Measurements from ENCODE around the gene MMP17. TPM values are rescaled to one million over a fixed set of nuclear protein-coding genes. Genes with fewer than 3 reads are reported as not detected.

Gene MMP17
- total RNA-seq (1 to 10 TPM in 3 of 5 donors, not detected in 2; 1.8 to 3.1 (median 2.2) TPM), polyA plus RNA-seq (1 to 10 TPM in 2 of 3 donors, under 1 TPM in 1; 0.46 to 2.7 (median 2.0) TPM)
- long read RNA-seq, donor 1, partial matches to known transcripts: 0 of 2 reads
- long read RNA-seq, donor 1, other reads (novel, unspliced or antisense): 0 of 2 reads
- long read RNA-seq, donor 2, partial matches to known transcripts: 0 of 4 reads
- long read RNA-seq, donor 2, other reads (novel, unspliced or antisense): 0 of 4 reads
- long read RNA-seq, donor 3: 0 reads
- long read RNA-seq, donor 4: 0 reads
- long read RNA-seq, donor 5: 0 reads
- long read RNA-seq, donor 6, partial matches to known transcripts: 0 of 4 reads
- long read RNA-seq, donor 6, other reads (novel, unspliced or antisense): 0 of 4 reads
- long read RNA-seq, donor 7, partial matches to known transcripts: 0 of 2 reads
- long read RNA-seq, donor 7, other reads (novel, unspliced or antisense): 0 of 2 reads
- long read RNA-seq, donor 8, partial matches to known transcripts: 0 of 1 reads
- long read RNA-seq, donor 8, other reads (novel, unspliced or antisense): 0 of 1 reads
- long read RNA-seq, donor 9, partial matches to known transcripts: 0 of 1 reads
- long read RNA-seq, donor 9, other reads (novel, unspliced or antisense): 0 of 1 reads
- long read RNA-seq, donor 10: 0 reads

GRCh38 chr12:131827961-131828534 is at the start of gene MMP17:
Gene MMP17 (plus strand): TSS chr12:131828393. CDS start chr12:131828495, 102 bp downstream.
- peak within 1 kb of the TSS in 2 of 5 donors; percentile 46 to 76 for H3K27ac ChIP-seq
- H3K27me3 ChIP-seq: peaks cover 7 to 92% (median 49%) of the 10 kb centered on the region in 3 donors
- WGBS, 5 donors: 0 to 5% (median 2%) methylated on average over 7 to 84 of the region's 86 CpGs
- no peaks in the 10 kb centered on the region for H3K36me3 ChIP-seq
- intact Hi-C loops (cut with DNase I; ENCODE audit: low total_unique reads): no loop called here
- DNase-seq: peak in 1 of 2 donors; percentile 83
- TF ChIP-seq POLR2AphosphoS5 (IDR thresholded peaks at IDR 0.05) (peak in 1 of 3 donors; percentile 10), EP300 (IDR thresholded peaks at IDR 0.05) (no peak), POLR2A (IDR thresholded peaks at IDR 0.05) (no peak), CTCF (IDR thresholded peaks at IDR 0.05) (no peak)
- H3K4me1 ChIP-seq: peaks cover 35 to 55% (median 46%) of the 10 kb centered on the region in 4 donors
- H3K9me3 ChIP-seq: no peaks in the 10 kb centered on the region
- H3K4me3 ChIP-seq: peak within 1 kb of the TSS; percentile 43 to 61 (median 54)

DNA sequence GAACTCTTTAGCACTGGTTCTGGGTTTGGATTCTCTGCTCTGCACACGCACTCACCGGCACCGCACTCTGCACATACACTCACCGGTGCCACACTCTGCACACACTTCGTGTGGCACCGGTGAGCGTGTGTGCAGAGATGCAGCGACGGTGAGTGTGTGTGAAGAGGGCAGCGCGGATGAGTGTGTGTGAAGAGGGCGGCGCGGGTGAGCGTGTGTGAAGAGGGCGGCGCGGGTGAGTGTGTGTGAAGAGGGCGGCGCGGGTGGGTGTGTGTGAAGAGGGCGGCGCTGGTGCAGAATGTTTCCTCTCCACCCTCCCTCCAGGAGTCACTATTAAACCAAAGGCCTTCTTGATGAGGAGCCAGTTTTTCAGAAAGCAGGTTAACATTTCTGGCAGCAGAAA is 49.2 kb upstream of the MMP17 start:
- no peak for DNase-seq
- Histone ChIP-seq H3K9me3 (no peaks in the 10 kb centered on the region), H3K36me3 (peaks cover 46 to 88% (median 85%) of the 10 kb centered on the region in 4 donors), H3K27me3 (no peaks in the 10 kb centered on the region), H3K4me3 (no peak overlapping the region), H3K27ac (no peak overlapping the region), H3K4me1 (peaks cover 0 to 9% (median under 1%) of the 10 kb centered on the region in 4 donors)
- intact Hi-C loops (cut with DNase I; ENCODE audit: low total_unique reads): no loop called here
- WGBS, 5 donors: 93 to 99% (median 98%) methylated on average over 23 of the region's 23 CpGs
- TF ChIP-seq CTCF (IDR thresholded peaks at IDR 0.05) (no peak), POLR2AphosphoS5 (IDR thresholded peaks at IDR 0.05) (no peak), EP300 (IDR thresholded peaks at IDR 0.05) (no peak), POLR2A (IDR thresholded peaks at IDR 0.05) (no peak)

- intact Hi-C loops (cut with DNase I; ENCODE audit: low total_unique reads): no loop called here
- Histone ChIP-seq H3K36me3 (peaks cover 57 to 90% (median 89%) of the 10 kb centered on the region in 4 donors), H3K4me3 (no peak overlapping the region), H3K9me3 (no peaks in the 10 kb centered on the region), H3K4me1 (peaks cover 0 to 7% (median 0%) of the 10 kb centered on the region in 4 donors), H3K27me3 (no peaks in the 10 kb centered on the region), H3K27ac (no peak overlapping the region)
- TF ChIP-seq POLR2AphosphoS5 (IDR thresholded peaks at IDR 0.05): no peak
- TF ChIP-seq POLR2A (IDR thresholded peaks at IDR 0.05): no peak
- no peak for TF ChIP-seq EP300 (IDR thresholded peaks at IDR 0.05)
- no peak for TF ChIP-seq CTCF (IDR thresholded peaks at IDR 0.05)
- 90 to 99% (median 95%) methylated on average over 2 of the region's 2 CpGs for WGBS, 5 donors
- DNase-seq: no peak
These were observed 46.1 kb upstream of the MMP17 start for GRCh38 chr12:131782061-131782460.

GRCh38 chr12:131783915-131784541 is 44.2 kb upstream of the MMP17 start:
- 63 to 84% (median 71%) methylated on average over 10 of the region's 10 CpGs for WGBS, 5 donors
- DNase-seq: no peak
- Histone ChIP-seq H3K4me1 (peaks cover 0 to 7% (median 0%) of the 10 kb centered on the region in 4 donors), H3K4me3 (no peak overlapping the region), H3K36me3 (peaks cover 59 to 91% (median 89%) of the 10 kb centered on the region in 4 donors), H3K27me3 (no peaks in the 10 kb centered on the region), H3K27ac (no peak overlapping the region), H3K9me3 (no peaks in the 10 kb centered on the region)
- intact Hi-C loops (cut with DNase I; ENCODE audit: low total_unique reads): no loop called here
- TF ChIP-seq POLR2A (IDR thresholded peaks at IDR 0.05): no peak
- no peak for TF ChIP-seq EP300 (IDR thresholded peaks at IDR 0.05)
- TF ChIP-seq CTCF (IDR thresholded peaks at IDR 0.05): no peak
- no peak for TF ChIP-seq POLR2AphosphoS5 (IDR thresholded peaks at IDR 0.05)
